Right kidney (tissue), 9 donors: Measurements from ENCODE around the gene C1orf159.
"Not testable (repeated sequence)": the region's sequence is repeated elsewhere in the genome, so short reads cannot be mapped to it uniquely, and the experiment has no call there.

Source experiments
- DNase-seq: peaks from one replicate; pipeline ENCODE4 v3.0.0-alpha.2; 2016
- long read RNA-seq, 8 donors: transcript quantifications; one replicate each; lab custom pipeline, GENCODE V29; 2026

Gene C1orf159
- long read RNA-seq, donor 1, partial matches to known transcripts: 0 of 2 reads
- long read RNA-seq, donor 1, other reads (novel, unspliced or antisense): 0 of 2 reads
- long read RNA-seq, donor 2: 0 reads
- long read RNA-seq, donor 3, partial matches to known transcripts: 0 of 2 reads
- long read RNA-seq, donor 3, other reads (novel, unspliced or antisense): 0 of 2 reads
- long read RNA-seq, donor 4, partial matches to known transcripts: 0 of 1 reads
- long read RNA-seq, donor 4, other reads (novel, unspliced or antisense): 0 of 1 reads
- long read RNA-seq, donor 5: 0 reads
- long read RNA-seq, donor 6: 0 reads
- long read RNA-seq, donor 7, partial matches to known transcripts: 0 of 1 reads
- long read RNA-seq, donor 7, other reads (novel, unspliced or antisense): 0 of 1 reads
- long read RNA-seq, donor 8, partial matches to known transcripts: 0 of 3 reads
- long read RNA-seq, donor 8, other reads (novel, unspliced or antisense): 0 of 3 reads

- DNase-seq: peak; percentile 94
These were observed at the start of gene C1orf159 for GRCh38 chr1:1115786-1116700. Gene C1orf159 (minus strand): TSS chr1:1116089. CDS start chr1:1091543, 24,546 bp downstream.

- no peak for DNase-seq
These were observed 49.6 kb upstream of the C1orf159 start for GRCh38 chr1:1165485-1165884.

- DNase-seq: peak; percentile 76
These were observed 49.0 kb upstream of the C1orf159 start for GRCh38 chr1:1164701-1165451.

GRCh38 chr1:1164361-1164700, 48.4 kb upstream of the C1orf159 start:
- DNase-seq: no peak

- DNase-seq: peak; percentile 35
These were observed 47.7 kb upstream of the C1orf159 start for GRCh38 chr1:1163538-1164070.

- peak; percentile 66 for DNase-seq
These were observed 47.0 kb upstream of the C1orf159 start for GRCh38 chr1:1162597-1163537.

- DNase-seq: no peak
These were observed 45.8 kb upstream of the C1orf159 start for GRCh38 chr1:1161683-1162079.

- DNase-seq: no peak
These were observed 45.3 kb upstream of the C1orf159 start for GRCh38 chr1:1161078-1161682.

- DNase-seq: no peak
These were observed 44.5 kb upstream of the C1orf159 start for GRCh38 chr1:1160281-1160930.

GRCh38 chr1:1157914-1158710, 42.2 kb upstream of the C1orf159 start:
- DNase-seq: peak; percentile 81

- DNase-seq: peak; percentile 84
These were observed 41.6 kb upstream of the C1orf159 start for GRCh38 chr1:1157426-1157913.

- DNase-seq: no peak
These were observed 41.1 kb upstream of the C1orf159 start for GRCh38 chr1:1157033-1157365.

- DNase-seq: peak; percentile 10
These were observed 40.5 kb upstream of the C1orf159 start for GRCh38 chr1:1156140-1157032.

- peak; percentile 12 for DNase-seq
These were observed 39.4 kb upstream of the C1orf159 start for GRCh38 chr1:1155258-1155657.

- no peak for DNase-seq
These were observed 38.0 kb upstream of the C1orf159 start for GRCh38 chr1:1153874-1154273.

GRCh38 chr1:1153215-1153614, 37.3 kb upstream of the C1orf159 start:
- DNase-seq: not testable (repeated sequence)

GRCh38 chr1:1152431-1152830, 36.5 kb upstream of the C1orf159 start:
- DNase-seq: not testable (repeated sequence)

GRCh38 chr1:1151306-1151705, 35.4 kb upstream of the C1orf159 start:
- no peak for DNase-seq
